NCI-H446 (cell line): ENCODE data around the gene HRC.

Source experiments
- DNase-seq, 2 experiments: peaks; one replicate each; lab custom pipeline; 2025; lab: John Stamatoyannopoulos, UW

Gene HRC

DNA sequence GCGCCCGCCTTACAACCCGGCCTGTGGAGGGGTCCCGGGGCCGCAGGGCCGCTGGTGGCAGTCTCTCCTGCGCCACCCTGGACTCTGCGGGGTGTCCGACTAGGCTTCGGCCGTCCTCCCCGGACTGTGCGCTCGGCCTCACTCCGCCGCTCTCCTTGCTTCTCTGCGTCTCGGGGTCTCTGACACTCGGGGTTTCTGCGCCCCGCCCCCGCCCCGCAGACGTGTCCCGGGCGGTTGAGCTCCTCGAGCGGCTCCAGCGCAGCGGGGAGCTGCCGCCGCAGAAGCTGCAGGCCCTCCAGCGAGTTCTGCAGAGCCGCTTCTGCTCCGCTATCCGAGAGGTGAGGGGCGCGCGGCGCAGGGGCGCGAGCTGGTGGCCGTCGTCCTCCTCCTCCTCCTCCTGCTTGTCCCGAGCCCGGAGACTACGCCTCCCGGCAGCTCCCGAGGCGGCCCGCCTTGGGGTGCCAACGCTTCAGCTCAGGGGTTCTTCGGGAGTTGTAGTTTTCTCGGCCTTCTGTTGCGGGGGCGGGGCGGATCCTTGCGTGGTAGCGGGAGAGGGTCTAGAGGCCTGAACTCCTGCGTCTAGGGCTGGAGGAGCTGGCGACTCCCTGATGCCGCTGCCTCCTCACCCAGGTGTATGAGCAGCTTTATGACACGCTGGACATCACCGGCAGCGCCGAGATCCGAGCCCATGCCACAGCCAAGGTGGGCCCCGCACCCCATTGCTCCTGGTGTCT is 40.4 kb downstream of the HRC start:
- peak; percentile 23 to 65 for DNase-seq

DNA sequence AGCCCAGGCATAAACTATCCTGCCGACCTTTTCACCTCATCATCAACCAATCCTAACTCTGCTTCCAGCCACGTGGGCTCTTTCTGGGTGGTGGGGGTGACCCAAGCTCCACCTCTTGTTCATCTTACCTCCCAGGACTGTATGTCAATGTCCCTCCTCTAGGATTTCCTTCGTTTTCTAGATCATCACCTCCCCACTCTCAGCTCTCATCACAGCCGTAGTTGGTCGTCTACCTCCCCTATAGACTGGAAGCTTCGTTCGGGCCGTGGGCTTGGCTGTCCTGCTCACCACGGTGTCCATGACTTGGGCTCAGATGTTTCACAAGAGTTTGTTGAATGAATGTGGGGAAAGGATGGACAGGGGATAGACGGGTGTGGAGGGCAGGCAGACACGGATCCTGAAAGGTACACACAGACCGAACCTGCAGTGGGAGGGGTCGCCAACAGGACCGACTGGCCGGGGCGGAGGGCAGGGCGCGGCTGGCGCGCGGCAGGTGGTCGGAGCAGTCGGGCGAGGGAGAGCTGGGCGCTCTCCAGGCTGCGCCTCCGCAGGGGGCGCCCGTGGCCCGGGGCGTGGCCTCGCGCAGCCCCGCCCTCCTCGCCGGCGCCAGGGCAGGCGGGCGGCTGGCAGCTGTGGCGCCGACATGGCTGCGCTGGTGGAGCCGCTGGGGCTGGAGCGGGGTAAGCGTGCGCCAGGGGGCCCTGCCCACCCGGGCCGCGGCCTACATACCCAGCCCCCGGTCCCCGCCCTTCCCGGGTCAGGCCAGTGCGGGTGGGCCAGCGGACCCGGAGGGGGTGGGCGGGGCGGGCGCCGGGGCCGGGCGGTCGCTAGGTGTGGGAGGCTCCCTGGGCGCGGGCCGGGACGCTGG is 41.2 kb downstream of the HRC start, which contains the start of gene LIN7B:
Gene LIN7B, plus strand, starts transcription at position 609 of the 868 bp plus-strand sequence. Its CDS starts 35 bp downstream, at position 644.
- peak in 1 of 2 experiments; percentile 84 for DNase-seq

DNA sequence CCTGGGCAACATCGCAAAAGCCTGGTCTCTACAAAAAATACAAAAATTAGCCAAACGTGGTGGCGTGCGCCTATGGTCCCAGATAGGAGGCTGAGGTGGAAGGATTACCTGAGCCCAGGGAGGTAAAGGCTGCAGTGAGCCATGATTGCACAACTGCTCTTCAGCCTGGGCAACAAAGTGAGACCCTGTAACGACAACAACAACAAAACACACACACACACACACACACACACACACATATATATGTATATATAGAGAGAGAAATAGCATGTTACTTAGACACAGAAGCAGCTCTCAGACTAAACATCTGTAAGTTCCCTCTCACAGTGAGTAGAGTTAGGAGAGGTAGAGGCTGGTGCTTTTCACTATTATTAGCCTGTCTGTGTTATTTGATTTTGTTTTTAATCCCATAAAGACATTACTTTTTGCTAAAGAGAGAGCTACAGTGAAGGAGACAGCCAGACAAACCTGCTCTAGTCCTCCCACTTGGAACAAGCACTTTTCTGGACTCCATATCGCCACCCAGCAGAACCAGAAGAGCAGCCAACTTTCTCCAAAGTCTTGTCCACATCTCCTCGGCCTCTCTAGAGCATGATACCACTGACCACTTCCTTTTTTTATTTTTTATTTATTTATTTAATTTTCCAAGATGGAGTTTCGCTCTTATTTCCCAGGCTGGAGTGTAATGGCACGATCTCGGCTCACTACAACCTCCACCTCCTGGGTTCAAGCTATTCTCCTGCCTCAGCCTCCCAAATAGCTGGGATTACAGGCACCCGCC is 43.8 kb downstream of the HRC start:
- DNase-seq, result no peak

DNA sequence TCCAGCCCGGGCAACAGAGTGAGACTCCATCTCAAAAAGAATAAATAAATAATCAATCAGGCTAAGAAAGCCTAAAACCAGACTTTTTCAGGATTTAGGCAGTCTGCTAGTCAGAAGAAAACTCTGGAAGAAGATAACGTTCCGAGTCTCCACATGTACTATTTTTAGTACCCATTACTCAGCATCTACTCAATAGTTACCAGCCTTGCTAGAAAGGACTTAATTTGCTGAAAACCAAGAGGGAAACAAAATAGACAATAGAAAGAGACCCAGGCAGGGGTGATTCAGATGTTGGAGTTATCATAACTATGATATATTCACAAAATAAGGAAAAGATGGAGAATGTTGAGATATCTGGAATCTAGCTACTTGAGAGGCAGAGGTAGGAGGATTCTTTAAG is 44.6 kb downstream of the HRC start:
- no peak for DNase-seq

DNA sequence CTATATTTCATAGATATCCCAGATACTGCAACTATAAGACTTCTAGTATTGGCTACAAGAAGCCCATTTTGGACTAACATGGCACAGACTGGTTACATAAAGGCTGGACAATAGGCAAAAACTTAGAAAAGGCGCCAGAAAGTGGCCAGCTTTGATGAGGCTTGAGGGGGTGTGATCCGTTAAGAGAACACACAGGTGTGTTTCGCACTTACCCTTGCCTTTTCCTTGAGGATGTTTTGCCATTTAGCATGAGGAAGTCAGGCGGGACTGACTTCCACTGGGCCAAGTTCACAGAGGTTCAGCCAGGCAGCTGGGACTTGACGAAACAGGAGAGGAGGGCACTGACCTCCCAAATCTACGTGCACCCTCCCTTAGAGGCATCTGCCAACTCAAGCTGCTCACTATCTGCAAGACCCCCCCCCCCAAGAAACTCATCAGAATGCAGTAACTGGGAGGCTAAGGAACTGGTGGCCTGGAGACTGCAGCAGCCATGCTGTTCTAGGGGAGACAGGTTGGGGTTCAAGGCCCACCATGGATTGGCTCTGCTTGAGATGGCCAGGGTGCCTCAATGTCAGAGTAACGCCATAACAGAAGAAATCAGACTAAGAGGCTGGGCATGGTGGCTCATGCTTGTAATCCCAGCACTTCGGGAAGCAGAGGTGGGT is 45.5 kb downstream of the HRC start:
- no peak for DNase-seq

DNA sequence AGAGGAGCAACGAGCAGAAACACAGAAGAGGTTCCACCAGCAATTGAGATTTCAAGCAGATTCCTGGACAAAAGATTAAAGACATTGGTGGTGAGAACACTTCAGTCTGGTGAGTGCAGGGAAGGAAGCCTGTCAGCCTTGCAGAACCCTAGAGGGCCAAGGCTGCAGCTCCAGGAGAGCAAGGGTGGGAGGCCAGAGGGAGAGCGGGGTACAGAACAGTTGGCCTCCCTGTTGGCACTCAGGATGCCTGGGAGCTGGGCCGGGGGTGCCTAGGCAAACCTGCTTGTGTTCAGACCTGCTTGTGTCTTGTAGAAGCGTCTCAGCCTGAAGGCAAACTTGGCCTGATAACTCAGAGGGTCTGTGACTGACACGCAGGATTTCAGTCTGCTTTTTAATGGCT is 46.1 kb downstream of the HRC start:
- no peak for DNase-seq

DNA sequence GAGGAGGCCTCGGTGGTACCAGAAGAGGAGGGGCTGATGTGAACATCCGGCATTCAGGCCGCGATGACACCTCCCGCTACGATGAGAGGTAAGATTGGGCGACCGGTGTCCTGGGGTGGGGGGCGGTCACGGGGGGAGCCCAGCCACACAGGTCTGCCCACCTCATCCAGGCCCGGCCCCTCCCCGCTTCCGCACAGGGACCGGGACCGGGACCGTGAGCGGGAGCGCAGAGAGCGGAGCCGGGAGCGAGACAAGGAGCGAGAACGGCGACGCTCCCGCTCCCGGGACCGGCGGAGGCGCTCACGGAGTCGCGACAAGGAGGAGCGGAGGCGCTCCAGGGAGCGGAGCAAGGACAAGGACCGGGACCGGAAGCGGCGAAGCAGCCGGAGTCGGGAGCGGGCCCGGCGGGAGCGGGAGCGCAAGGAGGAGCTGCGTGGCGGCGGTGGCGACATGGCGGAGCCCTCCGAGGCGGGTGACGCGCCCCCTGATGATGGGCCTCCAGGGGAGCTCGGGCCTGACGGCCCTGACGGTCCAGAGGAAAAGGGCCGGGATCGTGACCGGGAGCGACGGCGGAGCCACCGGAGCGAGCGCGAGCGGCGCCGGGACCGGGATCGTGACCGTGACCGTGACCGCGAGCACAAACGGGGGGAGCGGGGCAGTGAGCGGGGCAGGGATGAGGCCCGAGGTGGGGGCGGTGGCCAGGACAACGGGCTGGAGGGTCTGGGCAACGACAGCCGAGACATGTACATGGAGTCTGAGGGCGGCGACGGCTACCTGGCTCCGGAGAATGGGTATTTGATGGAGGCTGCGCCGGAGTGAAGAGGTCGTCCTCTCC is 47.4 kb downstream of the HRC start:
- DNase-seq, result no peak

DNA sequence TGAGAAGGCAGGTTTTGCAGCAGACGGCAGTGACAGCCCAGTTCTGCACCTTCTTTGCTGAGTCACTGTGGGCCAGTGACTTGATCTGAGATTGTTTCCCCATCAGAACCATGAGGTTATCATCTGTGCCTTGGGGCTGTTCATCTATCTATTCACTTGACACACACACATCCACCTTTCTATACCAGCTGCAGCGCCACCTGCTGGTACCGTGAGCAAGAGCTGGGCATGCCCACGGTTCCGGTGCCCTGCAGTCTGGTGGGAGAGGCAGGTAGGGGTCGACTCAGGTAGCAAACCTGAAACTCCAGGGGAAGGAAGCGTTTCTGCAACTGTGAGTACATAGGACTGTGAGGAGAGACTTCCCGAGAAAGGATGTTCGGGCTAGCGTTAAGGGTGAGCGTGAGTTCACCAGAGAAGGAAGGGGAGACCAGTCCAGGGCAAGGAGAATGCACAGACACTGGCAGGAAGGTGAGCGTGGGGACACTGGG is 48.5 kb downstream of the HRC start:
- DNase-seq, result no peak

DNA sequence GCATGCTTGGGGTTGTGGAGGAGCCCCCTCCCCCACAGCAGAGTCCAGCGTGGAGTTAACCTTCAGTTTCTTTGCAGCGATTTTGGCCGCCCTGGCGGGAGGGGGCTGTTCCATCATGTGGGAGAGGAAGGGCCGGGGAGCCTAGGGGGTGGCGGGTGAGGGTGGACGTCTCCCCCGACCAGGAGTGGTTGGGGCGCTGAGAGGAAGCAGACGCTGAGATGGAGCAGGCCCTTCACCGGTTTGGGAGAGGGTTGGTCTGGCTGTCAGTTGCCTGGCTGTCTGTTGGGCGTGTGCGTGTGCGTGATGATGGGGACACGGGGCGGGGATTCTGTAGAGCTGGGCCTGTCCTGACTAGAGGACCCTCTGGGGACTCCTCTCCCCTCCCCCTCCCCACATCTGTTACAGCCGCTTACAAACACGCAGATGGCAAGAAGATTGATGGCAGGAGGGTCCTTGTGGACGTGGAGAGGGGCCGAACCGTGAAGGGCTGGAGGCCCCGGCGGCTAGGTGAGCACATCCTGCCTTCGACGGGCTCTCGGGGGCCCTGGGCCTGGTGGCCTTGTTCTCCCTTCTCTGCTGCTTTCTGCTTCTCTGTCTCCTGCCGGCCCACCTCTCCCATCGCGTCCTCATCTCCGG is 50.8 kb downstream of the HRC start:
- no peak for DNase-seq

DNA sequence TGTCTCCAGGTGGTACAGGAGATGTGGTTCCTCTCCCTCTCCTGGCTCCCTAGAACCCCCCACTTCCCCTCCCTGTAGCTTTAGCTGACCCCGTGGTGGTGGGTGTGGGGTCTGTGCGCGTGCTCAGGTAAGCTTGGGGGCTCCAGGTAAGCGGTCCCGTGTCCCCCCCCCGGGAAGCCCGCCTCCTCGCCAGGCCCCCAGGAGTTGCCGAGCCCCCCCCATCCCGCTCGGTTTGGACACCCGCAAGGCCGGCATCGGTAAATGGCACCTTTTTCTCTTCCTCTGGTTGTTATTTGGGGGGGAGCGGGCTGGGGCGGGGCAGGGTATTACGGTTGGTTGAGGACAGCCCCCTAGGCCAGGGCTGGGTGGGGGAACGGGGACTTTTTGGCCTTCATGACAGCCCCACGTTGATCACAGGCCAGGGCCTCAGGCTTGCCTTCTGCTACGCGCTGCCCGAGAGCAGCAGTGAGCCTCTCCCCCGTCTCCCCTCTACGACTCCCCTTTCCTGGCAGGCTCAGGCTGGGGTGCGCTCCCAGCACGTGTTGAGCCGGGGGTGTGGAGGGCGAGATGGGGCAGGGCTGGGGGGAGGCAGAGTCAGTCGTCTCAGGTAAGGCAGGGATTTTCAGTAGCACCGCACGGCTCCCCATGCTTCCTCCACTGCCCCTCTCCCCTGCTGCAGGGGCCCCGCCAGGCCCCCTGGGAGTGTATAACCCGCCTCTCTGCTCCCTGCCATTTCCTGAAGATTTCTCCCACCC is 51.7 kb downstream of the HRC start:
- no peak for DNase-seq

DNA sequence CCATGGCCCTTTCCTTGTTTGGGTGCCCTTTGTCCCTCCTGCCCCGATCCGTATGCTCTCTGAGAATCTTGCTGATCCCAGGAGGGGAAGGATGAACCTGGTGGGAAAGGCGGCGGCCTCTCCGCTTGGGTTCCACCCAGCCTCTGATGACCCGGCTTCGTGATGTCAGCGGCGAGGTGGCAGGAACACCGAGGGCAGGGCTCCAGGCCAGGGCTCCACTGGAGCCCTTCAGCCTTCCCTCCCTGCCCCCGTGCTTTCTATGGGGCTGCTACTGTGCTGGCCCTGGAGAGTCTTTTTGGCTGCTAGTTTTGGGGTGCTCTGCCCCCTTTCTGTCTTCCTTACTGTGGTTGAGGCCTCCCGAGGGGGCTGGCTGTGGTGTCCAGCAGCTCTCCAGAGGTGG is 52.9 kb downstream of the HRC start:
- DNase-seq, result no peak
